Measurements from ENCODE around the gene ZNF428.
A peak's percentile ranks its signal among the peaks of the same experiment; 100 is the strongest.

ZNF428 gene

DNA sequence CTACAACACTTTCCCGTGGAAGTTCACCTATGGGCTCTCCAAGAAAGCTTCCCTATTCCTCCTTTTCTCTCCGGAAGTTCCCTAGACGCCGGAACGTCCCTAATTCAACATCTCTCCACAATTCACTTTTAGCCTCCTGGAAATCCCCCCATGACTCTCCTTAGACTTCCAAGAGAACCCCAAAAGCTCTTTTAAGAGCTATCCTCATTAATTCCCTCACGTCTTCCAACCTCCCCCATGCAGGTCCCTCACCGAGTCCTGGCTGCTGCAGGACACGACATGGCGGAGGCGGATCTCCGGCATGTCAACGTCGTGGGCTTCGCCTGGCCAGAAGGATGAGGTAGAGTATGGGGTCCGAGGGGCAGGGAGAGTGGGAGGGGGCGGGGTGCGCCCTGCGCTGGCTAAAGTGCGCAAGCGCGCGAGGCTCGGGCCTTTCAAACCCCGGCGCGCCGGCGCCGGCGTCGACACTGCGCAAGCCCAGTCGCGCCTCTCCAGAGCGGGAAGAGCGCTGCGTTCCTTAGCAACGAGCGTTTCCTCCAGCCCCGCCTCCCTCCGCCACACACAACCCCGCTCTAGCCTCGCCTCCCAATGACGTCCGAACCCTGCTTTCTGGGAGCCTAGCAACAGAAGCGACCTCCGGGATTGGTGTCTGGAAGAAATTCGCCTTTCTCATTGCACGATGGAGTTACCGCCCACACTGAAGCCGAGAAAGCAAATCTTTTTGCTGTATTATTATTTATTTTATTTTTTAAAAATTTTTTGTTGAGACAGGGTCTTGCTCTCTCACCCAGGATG lies 44.1 kb downstream of the ZNF428 start, which contains the start of the genes PINLYP and XRCC1:
PINLYP (plus strand) TSS at position 646 of the 795 bp plus-strand sequence. CDS start 1,391 bp downstream, outside the sequence.
XRCC1 (minus strand) TSS at position 372 of the 795 bp plus-strand sequence; CDS start at position 303, 69 bp downstream.
- H3K27ac ChIP-seq (ENCODE audit: low read depth, low read length): peak within 1 kb of the TSS; percentile 77; the same call in 1 of the 2 replicates

DNA sequence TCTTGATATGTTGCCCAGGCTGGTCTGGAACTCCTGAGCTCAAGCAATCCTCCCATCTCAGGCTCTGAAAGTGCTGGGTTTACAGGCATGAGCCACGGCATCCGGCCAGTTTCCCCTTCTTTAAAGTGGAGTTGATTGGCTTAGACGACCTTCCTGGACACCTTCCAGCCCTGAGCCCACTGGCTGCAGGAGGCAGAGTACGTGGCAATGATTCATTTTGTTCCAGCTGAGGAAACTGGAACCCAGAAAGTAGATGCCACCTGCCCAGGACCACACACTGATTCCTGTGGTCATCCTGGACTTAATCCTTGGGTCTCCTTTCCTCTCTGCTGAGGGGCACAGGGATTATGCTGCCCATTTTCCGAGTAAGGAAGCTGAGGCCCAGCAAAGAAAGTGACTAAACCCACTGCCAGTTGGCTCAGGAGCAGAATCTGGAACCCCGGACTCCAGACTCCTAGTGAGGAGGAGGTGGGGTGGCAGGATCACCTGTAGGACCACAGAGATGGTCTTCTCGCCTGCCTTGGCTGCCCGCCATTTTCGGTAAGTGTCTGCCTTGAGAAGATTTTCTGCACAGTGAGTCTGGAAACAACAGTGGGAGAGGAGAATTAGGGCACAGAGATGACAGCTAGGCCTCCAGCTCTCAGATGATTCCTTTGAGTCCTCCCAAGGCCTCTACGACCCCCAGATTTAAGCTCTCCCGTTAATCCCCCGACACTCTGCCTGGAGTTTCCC lies 44.8 kb downstream of the ZNF428 start:
- Histone ChIP-seq H3K27ac (ENCODE audit: low read depth, low read length) (peak overlapping the region; percentile 77; the same call in 1 of the 2 replicates), H3K27me3 (ENCODE audit: control insufficient read depth, insufficient read depth, low read length) (no peaks in the 10 kb centered on the region), H3K36me3 (ENCODE audit: control insufficient read depth, insufficient read depth, low read length) (peaks cover 14% of the 10 kb centered on the region), H3K4me1 (ENCODE audit: control insufficient read depth, insufficient read depth, low read length) (peaks cover 11% of the 10 kb centered on the region), H3K4me3 (ENCODE audit: low read depth, low read length) (peak overlapping the region; percentile 98), H3K9ac (ENCODE audit: low read length) (peak overlapping the region; percentile 92), H3K9me3 (ENCODE audit: control insufficient read depth, insufficient read depth, low read depth, low read length) (no peaks in the 10 kb centered on the region)

More for the DNA sequence above, 44.1 kb downstream of the ZNF428 start, which contains the start of the genes PINLYP and XRCC1:
- H3K4me3 ChIP-seq (ENCODE audit: low read depth, low read length): peak within 1 kb of the TSS; percentile 98
- H3K4me1 ChIP-seq (ENCODE audit: control insufficient read depth, insufficient read depth, low read length): peaks cover 11% of the 10 kb centered on the region
- peaks cover 14% of the 10 kb centered on the region for H3K36me3 ChIP-seq (ENCODE audit: control insufficient read depth, insufficient read depth, low read length)
- no peaks in the 10 kb centered on the region for H3K27me3 ChIP-seq (ENCODE audit: control insufficient read depth, insufficient read depth, low read length)
- H3K9ac ChIP-seq (ENCODE audit: low read length): peak within 1 kb of the TSS; percentile 92
- no peaks in the 10 kb centered on the region for H3K9me3 ChIP-seq (ENCODE audit: control insufficient read depth, insufficient read depth, low read depth, low read length)

DNA sequence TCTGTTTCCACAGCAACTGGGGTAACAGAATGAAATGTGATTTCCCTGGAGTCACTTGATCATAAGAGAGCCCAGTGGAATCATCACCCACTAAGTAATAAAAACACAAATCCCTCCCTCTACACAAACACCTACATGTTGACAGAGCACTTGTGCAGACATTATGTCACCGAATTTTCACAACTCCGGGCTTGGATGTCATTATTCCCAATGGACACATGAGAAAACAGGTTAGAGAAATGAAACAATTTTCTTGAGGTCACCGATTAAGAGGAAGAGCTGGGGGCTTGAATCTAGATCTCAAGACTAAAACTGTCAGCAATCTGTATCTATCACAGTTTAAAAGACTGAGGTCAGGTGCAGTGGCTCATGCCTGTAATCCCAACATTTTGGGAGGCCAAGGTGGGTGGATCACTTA lies 47.2 kb downstream of the ZNF428 start:
- Histone ChIP-seq H3K27ac (ENCODE audit: low read depth, low read length) (no peak overlapping the region), H3K9me3 (ENCODE audit: control insufficient read depth, insufficient read depth, low read depth, low read length) (no peaks in the 10 kb centered on the region), H3K4me1 (ENCODE audit: control insufficient read depth, insufficient read depth, low read length) (peaks cover 11% of the 10 kb centered on the region), H3K9ac (ENCODE audit: low read length) (no peak overlapping the region), H3K36me3 (ENCODE audit: control insufficient read depth, insufficient read depth, low read length) (peaks cover 14% of the 10 kb centered on the region), H3K4me3 (ENCODE audit: low read depth, low read length) (no peak overlapping the region), H3K27me3 (ENCODE audit: control insufficient read depth, insufficient read depth, low read length) (no peaks in the 10 kb centered on the region)

DNA sequence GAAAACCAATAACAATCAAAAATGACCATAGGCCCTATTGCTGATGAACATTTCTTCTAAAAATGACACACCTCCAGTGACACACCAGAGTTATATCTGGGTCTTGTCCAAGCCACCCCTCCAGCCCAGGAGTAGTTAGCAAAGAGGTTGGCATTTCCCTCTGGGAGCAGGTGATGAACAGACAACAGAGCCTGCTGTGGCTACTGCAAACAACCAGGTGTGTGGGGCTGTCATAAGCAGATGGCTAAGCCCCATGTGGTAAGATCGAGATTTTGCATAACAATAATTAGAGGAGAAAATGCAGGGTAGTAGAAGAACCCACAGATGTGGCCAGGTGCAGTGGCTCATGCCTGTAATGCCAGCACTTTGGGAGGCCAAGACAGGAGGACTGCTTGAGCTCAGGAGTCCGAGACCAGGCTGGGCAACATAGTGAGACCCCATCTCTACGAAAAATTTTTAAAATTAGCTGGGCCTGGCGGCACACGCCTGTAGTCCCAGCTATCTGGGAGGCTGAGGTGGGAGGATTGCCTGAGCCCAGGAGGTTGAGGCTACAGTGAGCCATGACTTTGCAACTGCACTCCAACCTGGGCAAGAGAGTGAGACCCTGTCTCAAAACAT lies 49.1 kb downstream of the ZNF428 start:
- Histone ChIP-seq H3K4me3 (ENCODE audit: low read depth, low read length) (no peak overlapping the region), H3K27ac (ENCODE audit: low read depth, low read length) (no peak overlapping the region), H3K27me3 (ENCODE audit: control insufficient read depth, insufficient read depth, low read length) (no peaks in the 10 kb centered on the region), H3K4me1 (ENCODE audit: control insufficient read depth, insufficient read depth, low read length) (peaks cover 6% of the 10 kb centered on the region), H3K36me3 (ENCODE audit: control insufficient read depth, insufficient read depth, low read length) (peaks cover 14% of the 10 kb centered on the region), H3K9me3 (ENCODE audit: control insufficient read depth, insufficient read depth, low read depth, low read length) (no peaks in the 10 kb centered on the region), H3K9ac (ENCODE audit: low read length) (no peak overlapping the region)

DNA sequence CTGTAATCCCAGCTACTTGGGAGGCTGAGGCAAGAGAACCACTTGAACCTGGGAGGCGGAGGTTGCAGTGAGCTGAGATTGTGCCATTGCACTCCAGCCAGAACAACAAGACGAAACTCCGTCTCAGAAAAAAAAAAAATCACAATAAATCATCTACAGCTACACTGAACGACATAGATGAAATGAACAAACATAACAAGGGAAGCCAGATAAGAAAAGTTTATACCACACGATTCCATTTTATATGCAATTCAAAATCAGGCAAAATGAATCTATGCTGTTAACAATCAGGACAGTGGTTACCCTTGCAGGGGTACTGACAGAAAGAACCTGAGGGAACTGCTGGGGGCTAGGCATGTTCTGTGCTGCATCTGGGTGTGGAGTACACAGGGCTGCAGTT lies 49.8 kb downstream of the ZNF428 start:
- Histone ChIP-seq H3K9me3 (ENCODE audit: control insufficient read depth, insufficient read depth, low read depth, low read length) (no peaks in the 10 kb centered on the region), H3K27ac (ENCODE audit: low read depth, low read length) (no peak overlapping the region), H3K4me3 (ENCODE audit: low read depth, low read length) (no peak overlapping the region), H3K36me3 (ENCODE audit: control insufficient read depth, insufficient read depth, low read length) (peaks cover 17% of the 10 kb centered on the region), H3K4me1 (ENCODE audit: control insufficient read depth, insufficient read depth, low read length) (peaks cover 3% of the 10 kb centered on the region), H3K9ac (ENCODE audit: low read length) (no peak overlapping the region), H3K27me3 (ENCODE audit: control insufficient read depth, insufficient read depth, low read length) (no peaks in the 10 kb centered on the region)

DNA sequence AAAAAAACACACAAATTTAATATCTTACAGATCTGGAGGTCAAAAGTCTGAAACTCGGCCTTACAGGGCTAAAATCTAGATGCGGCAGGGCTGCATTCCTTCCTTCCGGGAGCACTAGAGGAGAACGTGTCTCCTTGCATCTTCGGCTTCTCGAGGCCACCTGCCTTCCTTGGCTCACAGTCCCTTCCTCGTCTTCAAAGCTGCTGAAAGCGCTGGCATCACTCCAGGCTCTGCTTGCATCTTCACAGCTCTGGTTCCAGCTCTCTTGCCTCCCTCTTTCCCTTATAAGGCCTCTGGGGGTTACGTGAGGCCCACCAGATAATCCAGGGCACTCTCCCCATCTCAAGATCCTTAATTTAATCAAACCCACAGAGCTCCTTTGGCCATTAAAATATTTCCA lies 54.6 kb downstream of the ZNF428 start:
- no peaks in the 10 kb centered on the region for H3K4me1 ChIP-seq (ENCODE audit: control insufficient read depth, insufficient read depth, low read length)
- no peaks in the 10 kb centered on the region for H3K27me3 ChIP-seq (ENCODE audit: control insufficient read depth, insufficient read depth, low read length)
- no peaks in the 10 kb centered on the region for H3K9me3 ChIP-seq (ENCODE audit: control insufficient read depth, insufficient read depth, low read depth, low read length)
- no peak overlapping the region for H3K9ac ChIP-seq (ENCODE audit: low read length)
- H3K27ac ChIP-seq (ENCODE audit: low read depth, low read length): no peak overlapping the region
- H3K36me3 ChIP-seq (ENCODE audit: control insufficient read depth, insufficient read depth, low read length): peaks cover 27% of the 10 kb centered on the region
- H3K4me3 ChIP-seq (ENCODE audit: low read depth, low read length): no peak overlapping the region

DNA sequence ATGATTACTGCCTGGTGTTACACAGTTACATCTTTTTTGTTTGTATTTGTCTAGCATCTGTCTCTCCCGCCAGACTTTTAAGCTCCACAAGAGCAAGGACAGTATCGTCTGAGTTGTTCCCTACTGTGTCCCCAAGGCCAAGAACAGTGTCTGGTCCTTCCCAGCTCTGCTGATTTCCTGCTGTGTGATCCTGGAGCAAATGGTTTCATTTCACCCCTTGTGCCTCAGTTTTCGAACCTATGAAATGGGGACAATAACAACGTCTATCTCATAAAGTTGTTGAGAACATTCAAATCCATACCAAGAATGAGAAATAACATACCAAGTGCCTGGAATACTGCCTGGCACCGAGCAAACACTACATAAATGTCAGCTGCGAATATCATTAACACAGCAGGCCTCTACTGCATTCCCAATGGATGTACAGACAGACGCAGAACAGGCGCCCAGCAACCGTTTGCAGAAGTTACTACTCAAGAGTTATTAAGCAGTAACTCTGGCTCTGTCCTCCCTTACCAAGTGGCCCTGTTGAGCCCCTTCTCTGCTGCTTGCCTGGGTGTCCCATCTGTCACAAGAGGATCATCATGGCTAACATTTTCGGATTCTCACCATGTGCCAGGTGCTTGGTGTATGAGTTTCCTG lies 55.5 kb downstream of the ZNF428 start:
- H3K4me1 ChIP-seq (ENCODE audit: control insufficient read depth, insufficient read depth, low read length): no peaks in the 10 kb centered on the region
- no peak overlapping the region for H3K9ac ChIP-seq (ENCODE audit: low read length)
- H3K4me3 ChIP-seq (ENCODE audit: low read depth, low read length): no peak overlapping the region
- peaks cover 30% of the 10 kb centered on the region for H3K36me3 ChIP-seq (ENCODE audit: control insufficient read depth, insufficient read depth, low read length)
- no peak overlapping the region for H3K27ac ChIP-seq (ENCODE audit: low read depth, low read length)
- H3K9me3 ChIP-seq (ENCODE audit: control insufficient read depth, insufficient read depth, low read depth, low read length): no peaks in the 10 kb centered on the region
- no peaks in the 10 kb centered on the region for H3K27me3 ChIP-seq (ENCODE audit: control insufficient read depth, insufficient read depth, low read length)

DNA sequence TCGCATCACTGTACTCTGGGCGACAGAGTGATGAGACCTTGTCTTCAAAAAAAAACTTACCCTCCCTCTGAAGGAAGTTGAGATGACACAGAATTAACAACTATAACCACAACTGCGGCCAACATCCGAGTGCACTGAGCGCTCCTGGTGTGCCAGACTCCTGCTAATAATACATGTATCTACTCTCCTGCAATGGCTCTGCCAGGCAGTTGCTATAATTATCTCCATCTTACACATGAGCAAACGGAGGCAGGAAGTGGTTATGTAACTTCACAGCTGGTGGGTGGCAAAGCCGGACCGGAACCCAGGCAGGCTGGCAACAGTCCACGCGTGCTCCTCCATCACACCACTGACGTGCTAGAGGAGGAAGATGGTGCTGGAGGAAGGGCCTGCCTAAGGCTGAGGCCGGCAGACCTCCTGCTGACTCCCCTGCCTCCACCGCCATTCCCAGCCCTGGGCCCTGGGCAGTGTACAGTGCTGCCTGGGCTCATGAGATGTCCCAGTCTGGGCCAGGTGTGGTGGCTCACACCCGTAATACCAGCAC lies 56.7 kb downstream of the ZNF428 start:
- no peak overlapping the region for H3K27ac ChIP-seq (ENCODE audit: low read depth, low read length)
- H3K9me3 ChIP-seq (ENCODE audit: control insufficient read depth, insufficient read depth, low read depth, low read length): no peaks in the 10 kb centered on the region
- no peak overlapping the region for H3K4me3 ChIP-seq (ENCODE audit: low read depth, low read length)
- H3K9ac ChIP-seq (ENCODE audit: low read length): no peak overlapping the region
- peaks cover 34% of the 10 kb centered on the region for H3K36me3 ChIP-seq (ENCODE audit: control insufficient read depth, insufficient read depth, low read length)
- no peaks in the 10 kb centered on the region for H3K4me1 ChIP-seq (ENCODE audit: control insufficient read depth, insufficient read depth, low read length)
- no peaks in the 10 kb centered on the region for H3K27me3 ChIP-seq (ENCODE audit: control insufficient read depth, insufficient read depth, low read length)

DNA sequence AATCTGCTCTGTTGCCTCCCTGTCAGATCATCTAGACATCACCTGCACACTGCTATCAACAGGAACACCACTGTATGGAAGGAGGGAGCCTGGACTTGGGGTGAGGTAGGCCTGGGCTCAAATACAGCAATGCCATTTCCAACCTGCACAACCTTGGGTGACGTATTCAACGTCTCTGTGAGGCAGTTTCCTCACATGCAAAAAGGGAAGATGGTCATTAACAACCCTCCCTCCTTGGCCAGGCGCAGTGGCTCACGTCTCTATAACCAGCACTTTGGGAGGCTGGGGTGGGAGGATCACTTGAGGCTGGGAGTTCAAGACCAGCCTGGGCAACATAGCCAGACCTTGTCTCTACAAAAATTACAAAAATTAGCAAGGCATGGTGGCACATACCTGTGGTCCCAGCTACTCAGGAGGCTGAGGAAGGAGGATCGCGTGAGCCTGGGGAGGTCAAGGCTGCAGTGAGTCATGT lies 57.2 kb downstream of the ZNF428 start:
- Histone ChIP-seq H3K27ac (ENCODE audit: low read depth, low read length) (no peak overlapping the region), H3K4me3 (ENCODE audit: low read depth, low read length) (no peak overlapping the region)

More for the DNA sequence above, 57.2 kb downstream of the ZNF428 start:
- Histone ChIP-seq H3K9me3 (ENCODE audit: control insufficient read depth, insufficient read depth, low read depth, low read length) (no peaks in the 10 kb centered on the region), H3K27me3 (ENCODE audit: control insufficient read depth, insufficient read depth, low read length) (no peaks in the 10 kb centered on the region), H3K36me3 (ENCODE audit: control insufficient read depth, insufficient read depth, low read length) (peaks cover 36% of the 10 kb centered on the region), H3K9ac (ENCODE audit: low read length) (no peak overlapping the region), H3K4me1 (ENCODE audit: control insufficient read depth, insufficient read depth, low read length) (no peaks in the 10 kb centered on the region)
